ENCODE measurements around the gene SLC1A1.

DNA sequence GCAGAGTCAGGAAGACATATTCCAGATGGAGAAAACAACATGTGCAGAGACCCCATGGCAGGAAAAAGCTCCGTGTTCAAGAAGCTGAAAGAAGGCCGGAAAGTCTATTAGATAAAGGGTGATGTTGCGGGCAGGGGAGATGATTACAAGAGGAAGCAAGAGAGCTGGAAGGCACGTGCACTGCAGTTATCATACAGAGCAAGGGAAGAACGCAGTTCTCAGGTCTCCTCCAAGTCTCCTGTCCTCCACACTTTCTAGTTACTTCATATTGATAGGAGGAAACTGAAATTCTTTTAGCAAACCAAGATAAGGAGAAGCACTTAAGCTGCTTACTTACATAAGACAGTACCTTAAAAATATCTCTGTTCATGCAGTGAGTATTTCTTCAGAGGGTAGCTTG, 113.6 kb downstream of the SLC1A1 start:
- TF ChIP-seq ZBTB1 (CRISPR knock-in tag; IDR thresholded peaks at IDR 0.05; ENCODE audit: borderline replicate concordance) (no peak), ZBTB8A (CRISPR knock-in tag; IDR thresholded peaks at IDR 0.05; ENCODE audit: borderline replicate concordance, low read depth) (no peak), ZNF619 (CRISPR knock-in tag; IDR thresholded peaks at IDR 0.05) (no peak), ZNF549 (CRISPR knock-in tag; IDR thresholded peaks at IDR 0.05) (no peak), SIN3A (IDR thresholded peaks at IDR 0.05; ENCODE audit: borderline replicate concordance, low read depth, low read length) (no peak), TAF1 (CRISPR knock-in tag; IDR thresholded peaks at IDR 0.05) (no peak), CHCHD3 (CRISPR knock-in tag; IDR thresholded peaks at IDR 0.05) (no peak), RBAK (CRISPR knock-in tag; IDR thresholded peaks at IDR 0.05) (no peak), ESRRA (CRISPR knock-in tag; IDR thresholded peaks at IDR 0.05; ENCODE audit: low read depth) (no peak)
- TF ChIP-seq, protein P1, sequence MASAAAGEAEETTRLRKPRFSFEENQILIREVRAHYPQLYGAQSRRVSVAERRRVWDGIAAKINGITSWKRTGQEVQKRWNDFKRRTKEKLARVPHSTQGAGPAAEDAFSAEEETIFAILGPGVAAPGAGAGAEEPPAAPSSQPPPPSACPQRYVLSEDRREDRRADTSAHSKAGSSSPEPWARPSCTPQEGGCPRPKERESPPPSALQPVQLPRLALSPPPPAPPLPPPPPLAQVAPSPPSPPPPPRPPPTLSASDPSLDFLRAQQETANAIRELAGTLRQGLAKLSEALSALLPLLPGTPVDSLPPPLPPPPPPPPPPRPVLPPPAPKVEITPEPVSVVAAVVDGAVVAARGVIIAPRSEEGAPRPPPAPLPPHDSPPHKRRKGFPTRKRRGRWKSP (CRISPR knock-in tag; IDR thresholded peaks at IDR 0.05): no peak
- TF ChIP-seq, protein P2, sequence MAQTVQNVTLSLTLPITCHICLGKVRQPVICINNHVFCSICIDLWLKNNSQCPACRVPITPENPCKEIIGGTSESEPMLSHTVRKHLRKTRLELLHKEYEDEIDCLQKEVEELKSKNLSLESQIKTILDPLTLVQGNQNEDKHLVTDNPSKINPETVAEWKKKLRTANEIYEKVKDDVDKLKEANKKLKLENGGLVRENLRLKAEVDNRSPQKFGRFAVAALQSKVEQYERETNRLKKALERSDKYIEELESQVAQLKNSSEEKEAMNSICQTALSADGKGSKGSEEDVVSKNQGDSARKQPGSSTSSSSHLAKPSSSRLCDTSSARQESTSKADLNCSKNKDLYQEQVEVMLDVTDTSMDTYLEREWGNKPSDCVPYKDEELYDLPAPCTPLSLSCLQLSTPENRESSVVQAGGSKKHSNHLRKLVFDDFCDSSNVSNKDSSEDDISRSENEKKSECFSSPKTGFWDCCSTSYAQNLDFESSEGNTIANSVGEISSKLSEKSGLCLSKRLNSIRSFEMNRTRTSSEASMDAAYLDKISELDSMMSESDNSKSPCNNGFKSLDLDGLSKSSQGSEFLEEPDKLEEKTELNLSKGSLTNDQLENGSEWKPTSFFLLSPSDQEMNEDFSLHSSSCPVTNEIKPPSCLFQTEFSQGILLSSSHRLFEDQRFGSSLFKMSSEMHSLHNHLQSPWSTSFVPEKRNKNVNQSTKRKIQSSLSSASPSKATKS (CRISPR knock-in tag; IDR thresholded peaks at IDR 0.05): no peak
- TF ChIP-seq, protein P3, sequence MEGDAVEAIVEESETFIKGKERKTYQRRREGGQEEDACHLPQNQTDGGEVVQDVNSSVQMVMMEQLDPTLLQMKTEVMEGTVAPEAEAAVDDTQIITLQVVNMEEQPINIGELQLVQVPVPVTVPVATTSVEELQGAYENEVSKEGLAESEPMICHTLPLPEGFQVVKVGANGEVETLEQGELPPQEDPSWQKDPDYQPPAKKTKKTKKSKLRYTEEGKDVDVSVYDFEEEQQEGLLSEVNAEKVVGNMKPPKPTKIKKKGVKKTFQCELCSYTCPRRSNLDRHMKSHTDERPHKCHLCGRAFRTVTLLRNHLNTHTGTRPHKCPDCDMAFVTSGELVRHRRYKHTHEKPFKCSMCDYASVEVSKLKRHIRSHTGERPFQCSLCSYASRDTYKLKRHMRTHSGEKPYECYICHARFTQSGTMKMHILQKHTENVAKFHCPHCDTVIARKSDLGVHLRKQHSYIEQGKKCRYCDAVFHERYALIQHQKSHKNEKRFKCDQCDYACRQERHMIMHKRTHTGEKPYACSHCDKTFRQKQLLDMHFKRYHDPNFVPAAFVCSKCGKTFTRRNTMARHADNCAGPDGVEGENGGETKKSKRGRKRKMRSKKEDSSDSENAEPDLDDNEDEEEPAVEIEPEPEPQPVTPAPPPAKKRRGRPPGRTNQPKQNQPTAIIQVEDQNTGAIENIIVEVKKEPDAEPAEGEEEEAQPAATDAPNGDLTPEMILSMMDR (CRISPR knock-in tag; IDR thresholded peaks at IDR 0.05): no peak
- TF ChIP-seq, protein P4, sequence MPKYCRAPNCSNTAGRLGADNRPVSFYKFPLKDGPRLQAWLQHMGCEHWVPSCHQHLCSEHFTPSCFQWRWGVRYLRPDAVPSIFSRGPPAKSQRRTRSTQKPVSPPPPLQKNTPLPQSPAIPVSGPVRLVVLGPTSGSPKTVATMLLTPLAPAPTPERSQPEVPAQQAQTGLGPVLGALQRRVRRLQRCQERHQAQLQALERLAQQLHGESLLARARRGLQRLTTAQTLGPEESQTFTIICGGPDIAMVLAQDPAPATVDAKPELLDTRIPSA (CRISPR knock-in tag; IDR thresholded peaks at IDR 0.05; ENCODE audit: borderline replicate concordance): no peak
